Peyer's patch (tissue), 4 donors: Measurements from ENCODE around the gene ZNF394. TPM values are rescaled to one million over a fixed set of nuclear protein-coding genes. Genes with fewer than 3 reads are reported as not detected.

Experiments used
- DNase-seq, 3 donors: peaks; one replicate each; pipeline ENCODE4 v3.0.0-alpha.2; 2017 to 2019
- H3K27ac ChIP-seq, 4 donors: fragments of 200-600 bp; sonication (generic); one replicate each; pipeline ENCODE4 v1.5.1; 2016 to 2019
- H3K27me3 ChIP-seq, 2 donors: fragments of 200-600 bp; sonication (generic); one replicate each; pipeline ENCODE4 v1.5.1; 2019
- H3K36me3 ChIP-seq, 3 donors: fragments of 200-600 bp; sonication (generic); one replicate each; pipeline ENCODE4 v1.5.1; 2016 to 2019
- H3K4me1 ChIP-seq, 4 donors: fragments of 200-600 bp; sonication (generic); one replicate each; pipeline ENCODE4 v1.5.1; 2016 to 2019
- H3K4me3 ChIP-seq, 4 donors: fragments of 200-600 bp; sonication (generic); 1 replicate in 3 of 4; 2 replicates in 1 of 4; pipeline ENCODE4 v1.5.1; 2016 to 2019; ENCODE audit warnings: mild to moderate bottlenecking in 1 of 4
- H3K9me3 ChIP-seq, 4 donors: fragments of 200-600 bp; sonication (generic); one replicate each; pipeline ENCODE4 v1.5.1; 2016 to 2019; ENCODE audit warnings: mild to moderate bottlenecking in 1 of 4
- CTCF ChIP-seq, 6 experiments: fragments of 450-650 bp in 4 of 6; fragments of 200-600 bp in 2 of 6; sonication (generic) in 1 of 6; IDR thresholded peaks; one replicate each; pipeline ENCODE4 v1.5.1; 2017 to 2019; ENCODE audit warnings: antibody characterized with exemption in 6 of 6, mild to moderate bottlenecking in 3 of 6, moderate library complexity in 1 of 6
- POLR2A ChIP-seq, 2 donors: fragments of 450-650 bp; IDR thresholded peaks; one replicate each; pipeline ENCODE4 v1.5.1; 2017; ENCODE audit warnings: antibody characterized with exemption in 2 of 2, mild to moderate bottlenecking in 2 of 2, moderate library complexity in 2 of 2
- total RNA-seq, 4 donors: library from RNA; depleted of rRNA; stranded (reverse); fragments of >200 nt; gene quantifications; one replicate each; pipeline ENCODE4 v1.1.0, GENCODE V29; 2016

ZNF394 gene
- total RNA-seq, 4 donors from 2014 or later = 37.3 to 71.8 (median 58.0) TPM

- Histone ChIP-seq H3K9me3 (no peaks in the 10 kb centered on the region), H3K4me3 (no peak overlapping the region), H3K36me3 (peaks cover 0 to 59% (median 0%) of the 10 kb centered on the region in 3 donors), H3K27ac (no peak overlapping the region), H3K4me1 (peaks cover 0 to 27% (median 4%) of the 10 kb centered on the region in 4 donors), H3K27me3 (no peaks in the 10 kb centered on the region)
- no peak for DNase-seq
- TF ChIP-seq POLR2A (IDR thresholded peaks at IDR 0.05) (no peak), CTCF (IDR thresholded peaks at IDR 0.05) (no peak)
Observed at GRCh38 chr7:99461221-99461620, 38.9 kb downstream of the ZNF394 start.

GRCh38 chr7:99460651-99461050 lies 39.4 kb downstream of the ZNF394 start:
- no peak overlapping the region for H3K4me3 ChIP-seq
- no peaks in the 10 kb centered on the region for H3K27me3 ChIP-seq
- peaks cover 0 to 65% (median 0%) of the 10 kb centered on the region in 3 donors for H3K36me3 ChIP-seq
- no peaks in the 10 kb centered on the region for H3K9me3 ChIP-seq
- H3K4me1 ChIP-seq = peaks cover 0 to 27% (median 4%) of the 10 kb centered on the region in 4 donors
- DNase-seq = no peak
- TF ChIP-seq POLR2A (IDR thresholded peaks at IDR 0.05) (no peak), CTCF (IDR thresholded peaks at IDR 0.05) (no peak)
- H3K27ac ChIP-seq = no peak overlapping the region

- no peak overlapping the region for H3K27ac ChIP-seq
- H3K4me1 ChIP-seq = peaks cover 0 to 15% (median 0%) of the 10 kb centered on the region in 4 donors
- no peak for DNase-seq
- H3K9me3 ChIP-seq = no peaks in the 10 kb centered on the region
- TF ChIP-seq POLR2A (IDR thresholded peaks at IDR 0.05) (no peak), CTCF (IDR thresholded peaks at IDR 0.05) (peak in 3 of 6 experiments; percentile 9 to 39 (median 31))
- peaks cover 0 to 70% (median 0%) of the 10 kb centered on the region in 3 donors for H3K36me3 ChIP-seq
- no peak overlapping the region for H3K4me3 ChIP-seq
- H3K27me3 ChIP-seq = no peaks in the 10 kb centered on the region
Observed at GRCh38 chr7:99459087-99459486, 41.0 kb downstream of the ZNF394 start.

GRCh38 chr7:99457650-99458493 lies 42.2 kb downstream of the ZNF394 start:
- Histone ChIP-seq H3K9me3 (no peaks in the 10 kb centered on the region), H3K27ac (no peak overlapping the region), H3K27me3 (no peaks in the 10 kb centered on the region), H3K4me1 (peaks cover 0 to 4% (median 0%) of the 10 kb centered on the region in 4 donors), H3K4me3 (no peak overlapping the region), H3K36me3 (peaks cover 0 to 69% (median 0%) of the 10 kb centered on the region in 3 donors)
- no peak for TF ChIP-seq CTCF (IDR thresholded peaks at IDR 0.05)
- TF ChIP-seq POLR2A (IDR thresholded peaks at IDR 0.05) = no peak
- no peak for DNase-seq

- no peak for DNase-seq
Observed at GRCh38 chr7:99457050-99457649, 42.9 kb downstream of the ZNF394 start.

More at GRCh38 chr7:99457050-99457649, 42.9 kb downstream of the ZNF394 start:
- Histone ChIP-seq H3K27ac (no peak overlapping the region), H3K4me1 (no peaks in the 10 kb centered on the region), H3K27me3 (no peaks in the 10 kb centered on the region), H3K4me3 (no peak overlapping the region), H3K9me3 (no peaks in the 10 kb centered on the region), H3K36me3 (peaks cover 0 to 70% (median 0%) of the 10 kb centered on the region in 3 donors)
- no peak for TF ChIP-seq POLR2A (IDR thresholded peaks at IDR 0.05)
- no peak for TF ChIP-seq CTCF (IDR thresholded peaks at IDR 0.05)
